ENCODE data around the gene SPIN1.

- TF ChIP-seq POLR2A (IDR thresholded peaks at IDR 0.05) (no peak), CTCF (IDR thresholded peaks at IDR 0.05) (no peak)
Observed at GRCh38 chr9:88436379-88436778, 48.1 kb downstream of the SPIN1 start.
